H1 (cell line): ENCODE measurements around the gene GALNT12. TPM values are rescaled to one million over a fixed set of nuclear protein-coding genes. Genes with fewer than 3 reads are reported as not detected.

ENCODE experiments used
- GABPA ChIP-seq: IDR thresholded peaks from 2 replicates; pipeline ENCODE4 v1.6.1; 2011; ENCODE audit warnings: mild to moderate bottlenecking, low read length, moderate library complexity, borderline replicate concordance; ENCODE audit not compliant: insufficient read depth
- KDM5A ChIP-seq: fragments of 200-600 bp; IDR thresholded peaks from 2 replicates; pipeline ENCODE4 v1.7.1; 2012; ENCODE audit warnings: mild to moderate bottlenecking, low read length, inconsistent platforms, mixed read lengths
- polyA plus RNA-seq, 7 experiments: library from polyadenylated mRNA; depleted of rRNA in 3 of 7; stranded (reverse) in 5 of 7; unstranded in 2 of 7; fragments of >200 nt in 5 of 7; fragments of 200-250 nt in 2 of 7; gene quantifications; 1 replicate in 5 of 7; 2 replicates in 1 of 7; 4 replicates in 1 of 7; pipeline versions ENCODE4 v1.2.1 to v1.2.3, GENCODE V29; 2011 to 2013; ENCODE audit warnings: missing spikeins in 2 of 7, mixed read lengths in 2 of 7
- total RNA-seq: library from RNA; stranded (reverse); fragmentation: NEBNext Ultra II Directional; extraction: Animal tissue kit (Norgen Biotek cat#: 25700); gene quantifications from 2 replicates; pipeline ENCODE4 v1.2.1, GENCODE V29; 2021

The GALNT12 gene
- total and polyA plus RNA-seq, 2 of the 8 experiments (the other 6 are each of a cell fraction or from before 2014, with no cell fraction given) = 16.2 to 19.6 TPM

DNA sequence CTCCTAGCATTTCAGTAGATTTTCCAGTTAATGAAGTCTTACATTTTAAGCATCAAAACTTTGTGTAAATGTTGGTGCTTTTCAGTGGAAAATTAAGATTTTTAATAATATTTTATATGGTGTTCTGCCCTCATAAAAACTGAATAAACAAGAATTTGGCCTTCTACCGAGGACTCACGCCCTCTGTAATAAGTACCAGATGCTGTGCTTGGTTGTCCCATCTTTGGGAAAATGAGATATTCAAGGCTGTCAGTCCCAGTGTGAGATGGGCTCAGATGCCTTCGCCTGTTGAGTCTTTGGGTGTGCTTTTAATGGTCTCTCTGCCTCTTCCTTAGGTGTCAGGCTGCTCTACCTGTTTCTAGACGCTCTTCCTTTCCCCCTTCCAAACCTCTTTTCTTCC is 28.7 kb downstream of the GALNT12 start (continued):
- TF ChIP-seq GABPA (no peak), KDM5A (no peak)
- TF ChIP-seq, all 59 proteins: peak for 0
